MM.1S (cell line): ENCODE results near the gene TMEM40.

Experiments used
- EZH2phosphoT487 ChIP-seq: fragments of 300-600 bp; sonication (generic); IDR thresholded peaks from 2 replicates; pipeline ENCODE4 v1.6.1; 2018; ENCODE audit warnings: antibody characterized with exemption, low read length
- TF ChIP-seq, protein P1 (sequence below): fragments of 300-600 bp; sonication (generic); IDR thresholded peaks from 2 replicates; pipeline ENCODE4 v1.5.1; 2016; ENCODE audit warnings: antibody characterized with exemption, low read length, mixed read lengths

DNA sequence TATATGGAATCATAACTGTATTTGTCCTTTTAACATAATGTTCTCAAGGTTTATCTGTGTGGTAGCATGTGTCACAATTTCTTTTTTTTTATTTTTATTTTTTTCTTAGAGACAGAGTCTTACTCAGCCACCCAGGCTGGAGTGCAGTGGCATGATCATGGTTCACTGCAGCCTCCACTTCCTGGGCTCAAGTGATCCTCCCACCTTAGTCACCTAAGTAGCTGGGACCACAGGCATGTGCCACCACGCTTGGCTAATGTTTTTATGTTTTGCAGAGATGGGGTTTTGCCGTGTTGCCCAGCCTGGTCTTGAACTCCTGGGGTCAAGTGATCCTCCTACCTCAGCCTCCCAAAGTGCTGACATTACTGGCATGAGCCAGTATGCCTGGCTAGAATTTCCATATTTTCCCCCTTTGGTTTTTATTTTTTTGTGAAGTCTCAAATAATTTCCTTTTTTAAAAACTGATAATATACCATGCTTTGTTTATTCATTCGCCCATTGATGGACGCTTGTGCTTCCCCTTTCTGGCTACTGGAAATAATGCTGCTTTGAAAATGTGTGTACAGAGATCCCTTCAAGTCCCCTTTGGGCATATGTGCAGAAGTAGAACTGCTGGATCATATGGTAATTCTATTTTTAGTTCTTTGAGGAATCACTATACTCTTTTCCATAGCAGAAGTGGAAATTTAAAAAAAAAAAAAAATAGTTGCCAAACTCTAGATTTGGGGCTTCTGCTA is 28.4 kb downstream of the TMEM40 start:
- TF ChIP-seq, protein P1, sequence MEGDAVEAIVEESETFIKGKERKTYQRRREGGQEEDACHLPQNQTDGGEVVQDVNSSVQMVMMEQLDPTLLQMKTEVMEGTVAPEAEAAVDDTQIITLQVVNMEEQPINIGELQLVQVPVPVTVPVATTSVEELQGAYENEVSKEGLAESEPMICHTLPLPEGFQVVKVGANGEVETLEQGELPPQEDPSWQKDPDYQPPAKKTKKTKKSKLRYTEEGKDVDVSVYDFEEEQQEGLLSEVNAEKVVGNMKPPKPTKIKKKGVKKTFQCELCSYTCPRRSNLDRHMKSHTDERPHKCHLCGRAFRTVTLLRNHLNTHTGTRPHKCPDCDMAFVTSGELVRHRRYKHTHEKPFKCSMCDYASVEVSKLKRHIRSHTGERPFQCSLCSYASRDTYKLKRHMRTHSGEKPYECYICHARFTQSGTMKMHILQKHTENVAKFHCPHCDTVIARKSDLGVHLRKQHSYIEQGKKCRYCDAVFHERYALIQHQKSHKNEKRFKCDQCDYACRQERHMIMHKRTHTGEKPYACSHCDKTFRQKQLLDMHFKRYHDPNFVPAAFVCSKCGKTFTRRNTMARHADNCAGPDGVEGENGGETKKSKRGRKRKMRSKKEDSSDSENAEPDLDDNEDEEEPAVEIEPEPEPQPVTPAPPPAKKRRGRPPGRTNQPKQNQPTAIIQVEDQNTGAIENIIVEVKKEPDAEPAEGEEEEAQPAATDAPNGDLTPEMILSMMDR = no peak
- TF ChIP-seq EZH2phosphoT487 = no peak
